OCI-M1 (cell line): ENCODE data around the gene RSRC2.
"Not testable (repeated sequence)": the region's sequence is repeated elsewhere in the genome, so short reads cannot be mapped to it uniquely, and the experiment has no call there.

Experiments used
- DNase-seq: peaks from one replicate; lab custom pipeline; 2025; lab: John Stamatoyannopoulos, UW

RSRC2 gene

DNA sequence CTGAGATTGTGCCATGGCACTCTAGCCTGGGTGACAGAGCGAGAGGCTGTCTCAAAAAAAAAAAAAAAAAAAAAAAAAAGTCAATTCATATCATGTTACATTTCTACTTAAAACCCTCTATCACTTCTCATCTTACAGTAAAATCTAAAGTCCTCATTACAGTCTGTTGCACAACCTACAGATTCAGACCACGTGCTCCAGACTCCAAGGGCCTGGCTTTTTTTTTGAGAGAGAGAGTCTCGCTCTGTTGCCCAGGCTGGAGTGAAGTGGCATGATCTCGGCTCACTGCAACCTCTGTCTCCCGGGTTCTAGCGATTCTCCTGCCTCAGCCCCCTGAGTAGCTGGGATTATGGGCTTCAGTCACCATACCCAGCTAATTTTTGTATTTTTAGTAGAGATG lies 40.4 kb downstream of the RSRC2 start:
- DNase-seq = peak; percentile 12

DNA sequence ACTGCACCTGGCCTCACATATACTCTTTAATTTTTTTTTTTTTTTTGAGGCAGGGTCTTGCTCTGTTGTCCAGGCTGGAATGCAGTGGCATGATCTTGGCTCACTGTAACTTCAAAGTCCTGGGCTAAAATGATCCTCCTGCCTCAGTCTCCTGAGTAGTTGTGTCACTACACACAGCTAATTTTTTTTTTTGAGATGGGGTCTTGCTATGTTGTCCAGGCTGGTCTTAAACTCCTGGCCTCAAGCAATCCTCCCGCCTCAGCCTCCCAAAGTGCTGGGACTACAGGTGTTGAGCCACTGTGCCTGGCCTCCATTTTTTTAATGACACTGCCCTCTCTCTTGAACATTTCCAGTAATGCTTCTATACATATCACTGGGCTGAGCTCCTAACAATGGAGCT lies 42.4 kb downstream of the RSRC2 start:
- not testable (repeated sequence) for DNase-seq

DNA sequence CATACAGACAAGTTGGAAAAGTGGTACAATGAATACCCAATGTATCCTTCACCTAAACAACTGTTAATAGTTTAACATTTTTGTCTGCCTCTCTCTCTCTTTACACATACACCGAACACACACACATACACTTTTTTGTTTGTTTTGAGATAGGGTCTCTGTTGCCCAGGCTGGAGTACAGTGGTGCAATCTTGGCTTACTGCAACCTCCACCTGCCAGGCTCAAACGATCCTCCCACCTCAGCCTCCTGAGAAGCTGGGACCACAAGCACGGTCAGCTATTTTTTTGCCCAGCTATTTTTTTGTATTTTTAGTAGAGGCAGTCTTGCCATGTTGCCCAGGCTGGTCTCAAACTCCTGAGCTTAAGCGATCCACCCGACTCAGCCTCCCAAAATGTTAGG lies 42.8 kb downstream of the RSRC2 start:
- DNase-seq = no peak

DNA sequence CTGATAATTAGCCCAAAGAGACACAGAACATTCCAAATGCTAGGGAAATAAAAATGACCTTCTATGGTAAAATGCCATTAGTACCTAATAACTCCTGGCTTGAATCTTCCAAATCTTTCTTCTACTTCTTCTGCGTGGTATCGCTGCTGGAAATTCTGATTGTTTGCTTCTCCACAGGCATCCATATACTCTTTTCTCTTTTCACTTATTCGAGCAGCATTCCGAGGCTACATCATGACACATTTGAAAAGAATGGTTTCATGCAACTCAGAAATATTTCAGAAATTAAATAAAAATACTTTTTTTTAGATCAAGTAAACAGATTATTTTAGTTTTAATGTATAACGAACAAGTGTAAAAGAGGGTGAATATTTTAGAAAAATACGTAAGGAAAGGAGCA lies 44.9 kb downstream of the RSRC2 start:
- no peak for DNase-seq

DNA sequence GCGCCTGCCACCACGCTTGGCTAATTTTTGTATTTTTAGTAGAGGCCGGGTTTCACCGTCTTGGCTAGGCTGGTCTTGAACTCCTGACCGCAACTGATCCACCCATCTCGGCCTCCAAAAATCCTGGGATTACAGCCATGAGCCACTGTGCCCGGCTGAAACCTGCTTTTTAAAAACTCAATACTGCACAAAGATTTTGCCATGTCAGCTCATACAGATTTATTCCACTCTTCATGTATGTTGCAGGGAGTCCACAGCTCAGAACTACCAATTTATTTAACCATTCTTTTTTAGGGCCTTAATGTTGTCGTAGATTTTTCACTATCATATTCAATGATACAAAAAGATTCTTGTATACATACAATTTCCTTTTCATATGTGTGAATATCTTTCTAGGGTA lies 46.0 kb downstream of the RSRC2 start:
- no peak for DNase-seq

DNA sequence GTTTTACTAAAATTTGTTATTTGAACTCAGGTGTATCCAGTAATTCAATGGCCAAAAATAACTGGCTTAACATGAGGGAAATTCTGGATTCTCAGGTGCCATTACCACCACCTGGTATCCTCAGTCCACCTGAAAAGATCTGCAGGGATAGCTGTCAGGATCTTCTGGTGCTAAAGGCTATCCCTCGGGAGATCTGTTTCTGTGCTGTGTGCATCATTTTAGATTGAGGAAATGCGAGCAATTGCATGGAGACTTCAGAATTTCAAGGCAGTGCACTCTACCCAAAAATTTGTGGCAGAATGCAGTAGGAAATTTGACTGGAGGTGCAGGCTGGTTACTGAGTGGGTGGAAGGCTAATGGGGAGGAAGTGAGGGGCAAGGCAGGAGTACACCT lies 52.4 kb downstream of the RSRC2 start:
- DNase-seq = no peak

DNA sequence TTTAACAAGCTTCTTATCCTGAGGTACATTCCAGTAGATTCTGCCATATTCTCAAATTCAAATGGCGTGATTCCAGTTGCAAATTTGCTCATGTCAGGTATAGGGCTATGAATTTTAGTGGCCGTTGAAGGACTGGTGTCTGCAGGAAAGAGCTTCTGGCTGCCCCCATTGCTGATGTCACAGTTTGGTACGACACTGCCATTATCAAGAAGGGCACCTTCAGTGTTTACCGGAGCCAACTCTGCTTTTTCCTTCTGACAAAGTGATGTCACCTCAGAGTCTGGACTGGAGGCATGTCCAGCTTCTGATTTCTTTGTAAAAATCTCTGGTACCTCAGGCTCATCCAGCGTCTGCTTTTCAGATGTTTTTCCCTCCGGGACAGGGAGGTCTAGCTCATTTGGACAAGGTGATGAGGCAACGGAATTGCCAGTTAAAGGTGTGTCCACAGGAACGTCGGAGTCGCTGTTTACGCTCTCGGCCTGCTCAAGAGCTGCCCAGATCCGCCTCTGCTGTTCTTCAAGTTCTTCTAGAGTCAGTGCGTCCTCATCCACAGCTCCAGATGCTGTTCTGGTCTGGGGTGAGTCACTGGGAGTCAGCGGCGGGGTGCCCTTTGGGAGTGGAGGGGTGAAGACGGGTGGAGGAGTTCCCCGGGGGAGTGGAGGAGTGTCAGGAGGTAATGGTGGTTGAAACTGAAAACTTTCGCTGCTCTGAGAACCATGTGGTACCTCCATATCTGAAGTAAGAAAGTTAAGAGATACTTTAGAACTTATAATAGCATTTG lies 53.0 kb downstream of the RSRC2 start:
- no peak for DNase-seq

DNA sequence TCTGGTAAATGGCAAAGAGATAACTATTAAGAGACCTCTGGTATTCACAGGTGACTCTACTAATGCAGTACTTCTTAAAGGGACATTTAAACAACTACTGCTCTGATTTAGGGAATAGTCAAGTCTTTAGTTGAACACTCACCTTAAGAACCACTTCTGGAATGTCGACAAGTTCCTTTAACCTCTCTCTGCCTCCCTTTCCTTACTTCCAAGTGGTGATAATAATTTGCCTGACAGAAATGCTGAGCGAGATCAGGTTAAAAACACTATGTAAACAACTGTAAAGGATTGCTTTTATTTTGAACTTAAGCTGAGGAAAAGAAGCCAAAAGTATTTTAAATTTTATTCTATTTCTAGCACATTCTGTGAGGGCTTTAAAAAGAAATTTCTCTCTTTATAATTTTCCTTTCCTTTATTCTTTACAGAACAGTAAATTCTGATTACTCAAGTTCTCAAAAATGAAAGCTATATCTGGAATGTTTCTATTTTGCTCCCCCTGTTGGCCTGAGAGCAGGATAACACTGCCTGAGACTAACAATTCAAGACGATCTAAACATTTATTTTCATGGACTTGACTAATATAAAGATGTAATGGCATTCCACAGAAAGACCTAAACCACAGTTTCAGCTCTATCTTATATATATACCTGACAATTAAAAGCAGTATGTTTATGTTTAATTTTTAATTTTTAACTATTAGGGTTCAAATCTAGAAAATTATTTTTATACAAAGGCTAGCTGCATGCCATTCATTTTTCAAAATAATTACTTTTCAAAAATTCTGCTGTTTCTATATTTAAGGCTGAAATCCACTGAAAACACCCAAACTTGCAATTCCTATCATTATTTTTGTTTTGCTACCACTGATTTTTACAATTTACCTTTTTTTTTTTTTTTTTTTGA lies 55.2 kb downstream of the RSRC2 start:
- DNase-seq = peak; percentile 79

DNA sequence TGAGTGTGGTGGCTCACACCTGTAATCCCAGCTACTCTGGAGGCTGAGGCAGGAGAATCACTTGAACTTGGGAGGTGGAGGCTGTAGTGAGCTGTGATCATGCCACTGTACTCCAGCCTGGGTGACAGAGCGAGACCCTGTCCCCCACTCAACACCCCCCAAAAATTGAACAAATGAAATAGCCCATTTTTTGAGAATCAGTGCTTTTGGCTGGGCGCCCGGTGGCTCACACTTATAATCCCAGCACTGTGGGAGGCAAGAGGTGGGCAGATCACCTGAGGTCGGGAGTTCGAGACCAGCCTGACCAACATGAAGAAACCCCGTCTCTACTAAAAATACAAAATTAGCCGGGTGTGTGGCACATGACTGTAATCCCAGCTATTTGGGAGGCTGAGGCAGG lies 56.2 kb downstream of the RSRC2 start:
- DNase-seq = not testable (repeated sequence)

DNA sequence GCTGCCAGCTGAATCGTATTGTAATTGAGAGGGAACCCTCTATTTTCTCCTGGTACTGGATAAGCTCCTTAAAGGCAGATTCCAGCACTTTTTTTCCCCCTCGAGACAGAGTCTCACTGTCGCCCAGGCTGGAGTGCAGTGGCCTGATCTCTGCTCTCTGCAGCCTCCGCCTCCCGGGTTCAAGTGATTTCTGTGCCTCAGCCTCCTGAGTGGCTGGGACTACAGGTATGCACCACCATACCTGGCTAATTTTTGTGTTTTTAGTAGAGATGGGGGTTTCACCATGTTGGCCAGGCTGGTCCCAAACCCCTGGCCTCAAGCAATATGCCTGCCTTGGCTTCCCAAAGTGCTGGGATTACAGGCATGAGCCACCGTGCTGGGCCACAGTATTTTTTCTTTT lies 56.9 kb downstream of the RSRC2 start:
- not testable (repeated sequence) for DNase-seq

DNA sequence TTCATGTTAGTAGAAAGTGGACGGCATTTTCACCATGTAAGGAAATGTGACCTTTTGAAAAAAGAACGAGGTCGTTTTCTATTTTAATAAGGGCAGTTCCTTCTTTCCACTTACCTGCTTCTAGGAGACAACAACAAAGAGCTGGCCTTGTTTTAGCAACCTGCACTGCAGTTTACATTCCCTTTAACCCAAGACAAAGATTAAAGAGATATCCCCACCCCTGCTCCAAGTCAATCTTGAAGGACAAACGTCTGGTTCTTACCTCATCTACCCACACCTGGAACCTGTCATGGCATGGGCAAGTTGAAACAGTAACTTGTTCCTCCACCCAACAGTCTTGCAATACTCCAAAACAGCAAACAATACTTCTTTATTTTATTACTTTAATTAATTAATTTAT lies 58.8 kb downstream of the RSRC2 start:
- DNase-seq = no peak

DNA sequence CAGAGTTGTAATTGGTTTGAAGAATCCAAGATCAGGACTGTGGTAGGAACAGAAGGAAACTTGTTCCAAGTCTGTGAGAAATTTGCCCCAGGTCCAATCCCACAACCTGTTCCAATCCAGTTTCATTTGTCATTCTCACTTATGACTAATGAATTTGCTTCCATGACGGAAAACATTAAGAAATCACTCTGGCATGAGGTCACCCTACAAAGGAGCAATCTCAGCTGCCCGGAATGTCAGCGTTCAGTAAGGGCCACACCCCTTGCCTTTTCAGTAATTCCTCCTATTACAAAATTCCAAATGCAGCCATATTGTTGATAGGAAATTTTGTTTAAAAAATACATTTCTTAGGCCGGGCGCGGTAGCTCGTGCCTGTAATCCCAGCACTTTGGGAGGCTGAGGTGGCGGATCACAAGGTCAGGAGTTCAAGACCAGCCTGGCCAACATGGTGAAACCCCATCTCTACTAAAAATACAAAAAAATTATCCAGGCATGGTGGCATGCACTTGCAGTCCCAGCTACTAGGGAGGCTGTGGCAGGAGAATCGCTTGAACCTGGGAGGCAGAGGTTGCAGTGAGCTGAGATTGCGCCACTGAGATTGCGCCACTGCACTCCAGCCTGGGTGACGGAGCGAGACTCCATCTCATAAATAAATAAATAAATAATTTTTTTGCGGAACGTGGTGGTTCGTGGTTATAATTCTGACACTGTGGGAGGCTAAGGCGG lies 62.3 kb downstream of the RSRC2 start:
- DNase-seq = not testable (repeated sequence)

DNA sequence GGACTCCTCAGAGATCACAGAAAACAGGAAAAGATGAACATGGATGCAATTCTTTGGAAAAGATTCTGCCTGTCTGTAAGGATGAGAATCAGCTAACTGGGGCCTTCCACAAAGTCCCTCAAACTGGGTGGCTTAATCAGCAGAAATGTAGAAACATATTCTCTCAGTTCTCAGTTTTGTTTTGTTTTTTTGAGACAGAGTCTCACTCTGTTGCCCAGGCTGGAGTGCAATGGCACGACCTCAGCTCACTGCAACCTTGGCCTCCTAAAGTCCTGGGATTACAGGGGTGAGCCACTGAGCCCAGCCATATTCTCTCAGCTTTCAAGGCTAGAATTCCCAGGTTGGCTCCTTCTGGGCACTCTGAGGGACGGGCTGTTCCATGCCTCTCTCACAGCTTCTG lies 66.1 kb downstream of the RSRC2 start:
- no peak for DNase-seq

DNA sequence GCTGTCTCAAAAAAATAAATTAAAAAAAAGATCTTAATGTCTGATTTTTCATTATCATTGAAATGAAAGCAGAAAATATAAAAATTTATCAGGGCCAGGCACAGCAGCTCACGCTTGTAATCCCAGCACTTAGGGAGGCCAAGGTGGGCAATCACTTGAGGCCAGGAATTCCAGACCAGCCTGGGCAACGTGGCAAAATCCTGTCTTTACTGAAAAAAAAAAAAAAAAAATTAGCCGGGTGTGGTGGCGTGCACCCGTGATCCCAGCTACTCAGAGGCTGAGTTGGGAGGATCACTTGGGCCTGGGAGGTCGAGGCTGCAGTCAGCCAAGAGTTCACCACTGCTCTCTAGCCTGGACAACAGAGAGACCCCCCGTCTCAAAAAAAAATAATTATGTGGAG lies 66.7 kb downstream of the RSRC2 start:
- no peak for DNase-seq

DNA sequence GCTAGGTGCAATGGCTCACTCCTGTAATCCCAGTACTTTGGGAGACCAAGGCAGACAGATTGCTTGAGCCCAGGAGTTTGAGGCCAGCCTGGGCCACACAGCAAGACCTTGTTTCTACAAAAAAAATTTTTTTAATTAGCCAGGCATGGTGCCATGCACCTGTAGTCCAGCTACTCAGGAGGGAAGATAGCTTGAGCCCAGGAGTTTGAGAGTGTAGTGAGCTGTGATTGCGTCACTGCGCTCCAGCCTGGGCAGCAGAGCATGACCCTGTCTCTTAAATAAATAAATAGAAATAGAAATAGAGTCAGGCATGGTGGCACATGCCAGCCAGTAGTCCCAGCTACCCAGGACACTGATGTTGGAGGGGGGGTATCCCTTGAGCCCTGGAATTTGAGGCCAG lies 67.5 kb downstream of the RSRC2 start:
- DNase-seq = no peak

DNA sequence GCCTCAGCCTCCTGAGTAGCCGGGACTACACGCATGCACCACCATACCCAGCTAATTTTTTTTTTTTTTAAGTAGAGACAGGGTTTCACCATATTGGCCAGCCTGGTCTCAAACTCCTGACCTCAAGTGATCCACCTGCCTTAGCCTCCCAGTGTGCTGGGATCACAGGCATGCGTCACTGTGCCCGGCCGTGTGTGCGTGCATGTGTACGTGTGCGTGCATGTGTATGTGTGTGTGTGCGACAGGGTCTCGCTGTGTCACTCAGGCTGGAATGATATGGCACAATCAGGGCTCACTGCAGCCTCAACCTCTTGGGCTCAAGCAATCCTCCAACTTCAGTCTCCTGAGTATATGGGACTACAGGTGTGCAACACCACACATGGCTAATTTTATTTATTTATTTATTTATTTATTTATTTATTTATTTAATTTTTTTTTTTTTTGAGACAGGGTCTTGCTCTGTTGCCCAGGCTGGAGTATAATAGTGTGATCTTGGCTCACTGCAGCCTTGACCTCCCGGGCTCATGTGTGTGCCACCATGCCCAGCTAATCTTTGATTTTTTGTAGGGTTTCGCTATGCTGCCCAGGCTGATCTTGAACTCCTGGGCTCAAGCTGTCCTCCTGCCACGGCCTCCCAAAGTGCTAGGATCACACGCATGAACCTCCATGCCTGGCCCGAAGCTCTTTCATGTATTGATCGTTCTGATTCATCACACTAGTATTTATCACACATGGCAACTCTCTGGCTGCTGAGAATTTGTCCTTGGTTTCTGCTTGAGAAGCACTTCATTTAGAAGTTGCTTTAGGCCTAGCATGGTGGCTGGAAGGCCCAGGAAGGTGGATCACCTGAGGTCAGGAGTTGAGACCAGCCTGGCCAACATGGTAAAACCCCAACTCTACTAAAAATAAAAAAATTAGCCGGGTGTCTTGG lies 68.4 kb downstream of the RSRC2 start:
- DNase-seq = no peak

DNA sequence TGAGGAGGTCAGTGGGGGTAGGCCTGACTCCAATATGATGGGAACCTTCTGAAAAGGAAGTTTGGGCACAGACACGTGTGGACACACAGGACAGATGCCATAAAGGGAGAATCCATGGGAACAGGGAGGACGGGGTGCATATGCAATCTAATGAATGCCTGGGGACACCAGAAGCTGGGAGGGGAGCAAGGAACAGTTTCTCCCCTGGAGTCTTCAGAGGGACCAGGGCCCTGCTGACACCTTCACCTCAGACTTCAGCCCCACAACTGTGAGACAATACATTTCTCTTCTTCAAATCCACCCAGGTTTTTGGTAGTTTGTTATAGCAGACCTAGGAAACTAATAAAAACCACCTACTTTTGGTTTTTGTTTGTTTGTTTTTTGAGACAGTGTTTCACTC lies 69.1 kb downstream of the RSRC2 start:
- no peak for DNase-seq

DNA sequence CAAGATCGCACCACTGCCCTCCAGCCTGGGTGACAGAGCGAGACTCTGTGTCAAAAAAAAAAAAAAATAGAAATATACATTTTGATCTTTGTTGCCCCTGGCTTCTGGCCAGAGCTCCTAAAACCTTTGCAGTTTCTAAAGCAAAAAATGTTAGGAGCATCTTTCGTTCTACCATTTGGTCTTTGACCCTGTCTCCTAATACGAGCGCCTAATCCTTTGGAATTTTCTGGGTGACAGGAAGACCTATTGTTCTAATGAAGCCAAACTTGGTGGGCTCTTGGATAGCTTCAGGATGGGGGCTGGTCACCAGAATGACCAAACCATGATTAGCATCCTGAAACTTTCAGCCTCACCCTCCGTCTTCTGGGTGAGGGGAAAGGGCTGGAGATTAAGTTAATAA lies 72.0 kb downstream of the RSRC2 start:
- no peak for DNase-seq

DNA sequence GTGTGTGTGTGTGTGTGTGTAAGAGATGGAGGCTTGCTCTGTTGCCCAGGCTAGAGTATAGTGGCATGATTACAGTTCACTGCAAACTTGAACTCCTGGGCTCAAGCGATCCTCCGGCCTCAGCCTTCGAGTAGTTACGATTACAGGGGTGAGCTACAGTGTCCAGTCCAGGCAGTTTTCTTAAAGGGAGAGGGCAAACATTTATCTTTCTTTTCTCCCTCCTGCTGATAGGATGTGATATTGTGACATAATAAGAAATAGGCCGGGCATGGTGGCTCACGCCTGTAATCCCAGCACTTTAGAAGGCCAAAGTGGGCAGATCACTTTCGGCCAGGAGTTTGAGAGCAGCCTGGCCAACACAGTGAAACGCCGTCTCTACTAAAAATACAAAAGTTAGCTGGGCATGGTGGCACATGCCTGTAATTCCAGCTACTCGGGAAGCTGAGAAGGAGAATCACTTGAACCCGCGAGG lies 72.5 kb downstream of the RSRC2 start:
- DNase-seq = no peak
